ENCODE data around the gene DNAJB7. TPM values are rescaled to one million over a fixed set of nuclear protein-coding genes. Genes with fewer than 3 reads are reported as not detected.

Gene DNAJB7
- not detected in 2 replicates for total RNA-seq

GRCh38 chr22:40862013-40862412 is at the start of gene DNAJB7:
Gene DNAJB7, minus strand, starts transcription at chr22:40862113. Its CDS starts 119 bp downstream, at chr22:40861994.

DNA sequence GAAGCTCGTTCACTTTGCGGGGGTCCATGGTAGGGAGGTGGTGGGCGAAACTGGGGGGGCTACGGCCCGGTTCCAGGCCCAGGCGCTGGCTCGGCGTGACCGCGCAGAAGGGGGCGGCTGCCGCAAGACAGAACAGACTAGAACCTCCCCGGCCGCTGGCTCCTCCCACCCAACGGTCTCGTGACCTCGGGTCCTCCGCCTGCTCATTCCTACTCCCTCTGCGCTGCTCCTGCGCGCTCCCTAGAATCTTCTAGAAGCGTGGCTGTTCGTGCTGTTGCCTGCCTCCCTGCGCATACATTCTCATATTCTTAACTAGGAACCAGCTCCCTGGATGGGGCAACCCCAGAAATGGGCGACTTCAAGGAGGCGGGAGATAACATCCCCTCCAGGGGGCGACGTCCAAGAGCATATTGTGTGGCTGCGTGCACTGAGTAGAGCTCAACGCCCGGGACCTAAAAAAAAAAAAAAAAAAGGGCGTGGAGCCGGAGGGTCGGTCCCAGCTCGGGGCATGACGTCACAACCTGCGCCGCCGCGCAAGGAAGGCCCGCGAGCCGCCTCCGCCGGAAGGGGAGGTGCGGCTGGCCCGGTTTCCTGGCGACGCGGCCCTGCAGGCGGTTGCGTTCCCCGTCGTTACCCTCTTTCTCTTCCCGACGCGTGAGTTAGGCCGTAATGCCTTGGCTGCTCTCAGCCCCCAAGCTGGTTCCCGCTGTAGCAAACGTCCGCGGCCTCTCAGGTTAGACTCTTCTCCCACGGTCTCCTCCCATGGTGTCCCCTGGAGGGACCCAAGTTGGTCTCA is 5.2 kb downstream of the DNAJB7 start, which contains the start of the genes ST13 and XPNPEP3:
Gene ST13 (minus strand): TSS at position 127 of the 796 bp plus-strand sequence. CDS start 99 bp downstream, at position 28.
Gene XPNPEP3 (plus strand): TSS at position 636 of the 796 bp plus-strand sequence. CDS start 34 bp downstream, at position 670.

GRCh38 chr22:40818747-40819598 is 42.9 kb downstream of the DNAJB7 start, which contains the start of gene SLC25A17:
Gene SLC25A17, minus strand, starts transcription at chr22:40819346. Its CDS starts 98 bp downstream, at chr22:40819248.

Other genes starting within 250 kb of the DNAJB7 start
- gene MRTFA, start 225.4 kb downstream of the DNAJB7 start, total RNA-seq, result 29.4 and 36.7 TPM in 2 replicates
- not detected in 2 replicates for gene MCHR1, start 182.6 kb downstream of the DNAJB7 start, total RNA-seq
- gene SLC25A17, start 42.8 kb downstream of the DNAJB7 start, total RNA-seq, result 14.9 and 17.1 TPM in 2 replicates
- gene ST13, start 5.5 kb downstream of the DNAJB7 start, total RNA-seq, result 110 and 135 TPM in 2 replicates
- gene XPNPEP3, start 5.0 kb downstream of the DNAJB7 start, total RNA-seq, result 6.4 and 8.1 TPM in 2 replicates
- gene RBX1, start 89.3 kb upstream of the DNAJB7 start, total RNA-seq, result 97.5 and 99.3 TPM in 2 replicates
- gene EP300, start 230.5 kb upstream of the DNAJB7 start, total RNA-seq, result 19.8 and 36.0 TPM in 2 replicates

All from mammary microvascular endothelial cell (primary cell).